Measurements from ENCODE around the gene PDAP1. TPM values are rescaled to one million over a fixed set of nuclear protein-coding genes. Genes with fewer than 3 reads are reported as not detected.

The PDAP1 gene
- total RNA-seq, 1 experiment from 2014 or later = 180 TPM

- no peak for DNase-seq
- TF ChIP-seq EZH2 (IDR thresholded peaks at IDR 0.05; ENCODE audit: low read depth) (no peak), CTCF (conservative IDR thresholded peaks at IDR 0.05) (no peak)
- intact Hi-C loops (cut with micrococcal nuclease; ENCODE audit: unreplicated experiment) = no loop called here
- Histone ChIP-seq H3K4me3 (no peak overlapping the region), H4K20me1 (ENCODE audit: insufficient read depth) (0 out of 2 replicates have a peak, but pooled peaks cover 7% of the 10 kb centered on the region), H3K9me2 (ENCODE audit: insufficient read depth) (no peaks in the 10 kb centered on the region), H2AFZ (no peak overlapping the region), H3F3A (ENCODE audit: insufficient read depth, low read depth) (no peaks in the 10 kb centered on the region; the same call in 1 of the 2 replicates), H3K27me3 (ENCODE audit: insufficient read depth, low read depth) (no peaks in the 10 kb centered on the region), H3K4me1 (replicated peaks; ENCODE audit: insufficient read depth) (no peaks in the 10 kb centered on the region), H3K4me2 (no peak overlapping the region), H3K79me2 (ENCODE audit: low read depth) (no peaks in the 10 kb centered on the region), H3K9me3 (ENCODE audit: insufficient read depth, low read depth) (no peaks in the 10 kb centered on the region), H3K27ac (no peak overlapping the region), H3K36me3 (ENCODE audit: low read depth) (peaks cover 10% of the 10 kb centered on the region)
- BruUV-seq (replicated peaks) = no TSS peak
- ChIA-PET POLR2A (ENCODE audit: unreplicated experiment) (no interaction called here), CTCF (no interaction called here)
Observed at GRCh38 chr7:99449326-99449725, 40.9 kb upstream of the PDAP1 start.

GRCh38 chr7:99448855-99449254, 40.5 kb upstream of the PDAP1 start:
- H3K9me3 ChIP-seq (ENCODE audit: insufficient read depth, low read depth) = no peaks in the 10 kb centered on the region
- no peak overlapping the region for H3K27ac ChIP-seq
- no peak overlapping the region for H2AFZ ChIP-seq
- no peaks in the 10 kb centered on the region for H3K4me1 ChIP-seq (replicated peaks; ENCODE audit: insufficient read depth)
- H4K20me1 ChIP-seq (ENCODE audit: insufficient read depth) = 0 out of 2 replicates have a peak, but pooled peaks cover 7% of the 10 kb centered on the region
- BruUV-seq (replicated peaks) = no TSS peak
- ChIA-PET CTCF (no interaction called here), POLR2A (ENCODE audit: unreplicated experiment) (no interaction called here)
- H3K79me2 ChIP-seq (ENCODE audit: low read depth) = no peaks in the 10 kb centered on the region
- no peak for DNase-seq
- no peaks in the 10 kb centered on the region for H3K9me2 ChIP-seq (ENCODE audit: insufficient read depth)
- no peak overlapping the region for H3K4me3 ChIP-seq
- H3K27me3 ChIP-seq (ENCODE audit: insufficient read depth, low read depth) = no peaks in the 10 kb centered on the region
- intact Hi-C loops (cut with micrococcal nuclease; ENCODE audit: unreplicated experiment) = no loop called here
- TF ChIP-seq EZH2 (IDR thresholded peaks at IDR 0.05; ENCODE audit: low read depth) (no peak), CTCF (conservative IDR thresholded peaks at IDR 0.05) (no peak)
- H3K4me2 ChIP-seq = no peak overlapping the region
- peaks cover 10% of the 10 kb centered on the region for H3K36me3 ChIP-seq (ENCODE audit: low read depth)
- H3F3A ChIP-seq (ENCODE audit: insufficient read depth, low read depth) = no peaks in the 10 kb centered on the region; the same call in 1 of the 2 replicates

GRCh38 chr7:99447943-99448342, 39.5 kb upstream of the PDAP1 start:
- CTCF ChIA-PET = interaction anchor here (0.6 kb wide), 1 partner anchor 540 kb away, joined by 6 read pairs; no protein-coding TSS in a partner anchor
- H3K4me2 ChIP-seq = no peak overlapping the region
- no peak overlapping the region for H2AFZ ChIP-seq
- no peak overlapping the region for H3K27ac ChIP-seq
- H3K27me3 ChIP-seq (ENCODE audit: insufficient read depth, low read depth) = no peaks in the 10 kb centered on the region
- H3K79me2 ChIP-seq (ENCODE audit: low read depth) = no peaks in the 10 kb centered on the region
- no peak for DNase-seq
- intact Hi-C loops (cut with micrococcal nuclease; ENCODE audit: unreplicated experiment) = no loop called here
- no TSS peak for BruUV-seq (replicated peaks)
- POLR2A ChIA-PET (ENCODE audit: unreplicated experiment) = no interaction called here
- no peaks in the 10 kb centered on the region; the same call in 1 of the 2 replicates for H3F3A ChIP-seq (ENCODE audit: insufficient read depth, low read depth)
- H3K4me1 ChIP-seq (replicated peaks; ENCODE audit: insufficient read depth) = no peaks in the 10 kb centered on the region
- 0 out of 2 replicates have a peak, but pooled peaks cover 7% of the 10 kb centered on the region for H4K20me1 ChIP-seq (ENCODE audit: insufficient read depth)
- peaks cover 15% of the 10 kb centered on the region for H3K36me3 ChIP-seq (ENCODE audit: low read depth)
- no peak overlapping the region for H3K4me3 ChIP-seq
- TF ChIP-seq CTCF (conservative IDR thresholded peaks at IDR 0.05) (peak; percentile 60), EZH2 (IDR thresholded peaks at IDR 0.05; ENCODE audit: low read depth) (no peak)
- no peaks in the 10 kb centered on the region for H3K9me2 ChIP-seq (ENCODE audit: insufficient read depth)
- no peaks in the 10 kb centered on the region for H3K9me3 ChIP-seq (ENCODE audit: insufficient read depth, low read depth)
